HCT116 (cell line): ENCODE data around the gene TASP1.

Source experiments
- CTCF ChIP-seq, 3 experiments: fragments of 200-600 bp in 1 of 3; sonication (generic) in 1 of 3; IDR thresholded peaks in 2 of 3; conservative IDR thresholded peaks in 1 of 3; 2 replicates each; pipeline ENCODE4 v1.5.1; 2012 to 2017; ENCODE audit warnings: low read depth in 2 of 3, low read length in 2 of 3, antibody characterized with exemption in 1 of 3, borderline replicate concordance in 1 of 3, control low read depth in 1 of 3, mild to moderate bottlenecking in 1 of 3, mixed read lengths in 1 of 3, mixed run types in 1 of 3, moderate library complexity in 1 of 3; ENCODE audit not compliant: insufficient read depth in 1 of 3
- ELF1 ChIP-seq: IDR thresholded peaks from 2 replicates; pipeline ENCODE4 v1.6.1; 2012; ENCODE audit warnings: low read depth, borderline replicate concordance
- EZH2 ChIP-seq: fragments of 200-600 bp; sonication (generic); IDR thresholded peaks from 2 replicates; pipeline ENCODE4 v1.6.1; 2017; ENCODE audit warnings: antibody characterized with exemption, mixed run types
- EZH2phosphoT487 ChIP-seq: fragments of 200-600 bp; IDR thresholded peaks from 2 replicates; pipeline ENCODE4 v1.6.1; 2018; ENCODE audit warnings: antibody characterized with exemption, borderline replicate concordance
- FOSL1 ChIP-seq: IDR thresholded peaks from 2 replicates; pipeline ENCODE4 v1.6.1; 2012; ENCODE audit warnings: low read depth
- POLR2A ChIP-seq: IDR thresholded peaks from 2 replicates; pipeline ENCODE4 v1.7.0; 2011; ENCODE audit warnings: borderline replicate concordance; ENCODE audit not compliant: insufficient read depth, insufficient read length; ENCODE audit errors: extremely low read depth
- SRF ChIP-seq: IDR thresholded peaks from 2 replicates; pipeline ENCODE4 v1.6.1; 2012; ENCODE audit warnings: low read depth
- TCF7L2 ChIP-seq: IDR thresholded peaks from 2 replicates; pipeline ENCODE4 v1.7.0; 2011; ENCODE audit warnings: borderline replicate concordance, inconsistent platforms; ENCODE audit not compliant: insufficient read depth, insufficient read length; ENCODE audit errors: extremely low read depth
- ZNF274 ChIP-seq: fragments of 200-500 bp; sonication (Bioruptor generic); IDR thresholded peaks from 2 replicates; pipeline ENCODE4 v1.6.1; 2014; ENCODE audit warnings: mild to moderate bottlenecking, low read depth, low read length, inconsistent platforms
- TF ChIP-seq, protein P1 (sequence below): IDR thresholded peaks from 2 replicates; pipeline ENCODE4 v1.6.1; 2012

DNA sequence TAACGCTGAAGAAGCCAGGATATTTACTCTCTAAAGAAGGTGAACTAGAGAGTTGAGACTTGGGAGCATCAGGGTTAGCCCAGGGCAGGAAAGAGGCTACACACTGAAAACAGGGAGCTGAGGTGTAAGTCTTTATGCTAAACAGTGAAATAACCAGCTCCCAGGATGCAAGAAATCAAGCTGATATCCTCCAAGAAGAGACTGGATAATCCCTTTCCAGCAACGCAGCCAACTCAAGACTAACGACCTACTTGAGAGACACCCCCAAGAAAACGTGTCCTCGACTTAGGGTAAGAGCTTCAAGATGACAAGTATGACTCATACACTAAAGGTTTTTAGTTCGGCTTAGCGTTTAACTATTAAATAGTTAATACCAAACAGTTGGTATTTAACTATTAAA, 202.2 kb downstream of the TASP1 start:
- TF ChIP-seq CTCF (IDR thresholded peaks at IDR 0.05 in 2 of 3, conservative IDR thresholded peaks at IDR 0.05 in 1 of 3; ENCODE audit: borderline replicate concordance in 1 of 3, insufficient read depth in 1 of 3, low read depth in 2 of 3, low read length in 2 of 3) (no peak), EZH2phosphoT487 (no peak), POLR2A (no peak), FOSL1 (no peak), TCF7L2 (no peak), ZNF274 (no peak), EZH2 (no peak), ELF1 (no peak), SRF (no peak)
- TF ChIP-seq, protein P1, sequence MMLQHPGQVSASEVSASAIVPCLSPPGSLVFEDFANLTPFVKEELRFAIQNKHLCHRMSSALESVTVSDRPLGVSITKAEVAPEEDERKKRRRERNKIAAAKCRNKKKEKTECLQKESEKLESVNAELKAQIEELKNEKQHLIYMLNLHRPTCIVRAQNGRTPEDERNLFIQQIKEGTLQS, result no peak
